ENCODE measurements around the gene HS1BP3. TPM values are rescaled to one million over a fixed set of nuclear protein-coding genes. Genes with fewer than 3 reads are reported as not detected.

HS1BP3 gene
- total and polyA plus RNA-seq, 9 of the 15 experiments (the other 6 are each of a cell fraction or from before 2014, with no cell fraction given) = 0.41 to 8.3 (median 5.9) TPM

GRCh38 chr2:20607446-20607845 is 43.5 kb downstream of the HS1BP3 start:
- Histone ChIP-seq H4K20me1 (replicated peaks; ENCODE audit: control insufficient read depth, insufficient read depth, low read length) (no peaks in the 10 kb centered on the region), H2AFZ (ENCODE audit: low read depth, low read length) (no peak overlapping the region), H3K9ac (ENCODE audit: insufficient read depth in 1 of 2, low read depth in 2 of 2, low read length in 2 of 2) (no peak overlapping the region), H3K79me2 (ENCODE audit: control insufficient read depth, insufficient read depth, low read length) (no peaks in the 10 kb centered on the region), H3K4me3 (no peak overlapping the region), H3K27me3 (ENCODE audit: control insufficient read depth in 2 of 2, insufficient read depth in 2 of 2, low read length in 2 of 2) (no peaks in the 10 kb centered on the region), H3K9me1 (ENCODE audit: control insufficient read depth, insufficient read depth, low read length) (no peaks in the 10 kb centered on the region), H3K36me3 (ENCODE audit: control insufficient read depth, insufficient read depth, low read length) (no peaks in the 10 kb centered on the region), H3K9me3 (replicated peaks; ENCODE audit: control insufficient read depth, insufficient read depth, low read depth, low read length) (no peaks in the 10 kb centered on the region), H3K4me2 (ENCODE audit: insufficient read depth, low read length) (no peak overlapping the region), H3K27ac (ENCODE audit: extremely low read depth, low read depth, low read length) (no peak overlapping the region), H3K4me1 (replicated peaks in 1 of 2; ENCODE audit: control insufficient read depth in 2 of 2, insufficient read depth in 2 of 2, low read length in 2 of 2) (peaks cover 7 to 23% of the 10 kb centered on the region in 2 experiments; a peak in 3 of 5 replicates)
- no peak for TF ChIP-seq POLR3G (IDR thresholded peaks at IDR 0.05; ENCODE audit: extremely low read depth, insufficient read length, insufficient replicate concordance)
- TF ChIP-seq RBM25 (IDR thresholded peaks at IDR 0.05; ENCODE audit: low read depth, low read length, severe bottlenecking) = peak; percentile 93
- no peak for TF ChIP-seq ZNF408 (CRISPR knock-in tag; IDR thresholded peaks at IDR 0.05; ENCODE audit: low read depth)
- 0 out of 3 replicates have a peak, but pooled peaks of 1 of the 2 experiments have one; percentile 24 for TF ChIP-seq CBX3 (IDR thresholded peaks at IDR 0.05; ENCODE audit: borderline replicate concordance in 1 of 2, low read length in 2 of 2)
- TF ChIP-seq MCM7 (IDR thresholded peaks at IDR 0.05) = no peak
- TF ChIP-seq ZC3H4 (CRISPR knock-in tag; IDR thresholded peaks at IDR 0.05; ENCODE audit: borderline replicate concordance) = no peak
- TF ChIP-seq TRIM28 (IDR thresholded peaks at IDR 0.05) = 0 out of 2 replicates have a peak, but pooled peaks have one; percentile 40
- 0 out of 4 replicates have a peak, but pooled peaks of 1 of the 2 experiments have one; percentile 15 for TF ChIP-seq KDM1A (IDR thresholded peaks at IDR 0.05)
- TF ChIP-seq, protein P1, sequence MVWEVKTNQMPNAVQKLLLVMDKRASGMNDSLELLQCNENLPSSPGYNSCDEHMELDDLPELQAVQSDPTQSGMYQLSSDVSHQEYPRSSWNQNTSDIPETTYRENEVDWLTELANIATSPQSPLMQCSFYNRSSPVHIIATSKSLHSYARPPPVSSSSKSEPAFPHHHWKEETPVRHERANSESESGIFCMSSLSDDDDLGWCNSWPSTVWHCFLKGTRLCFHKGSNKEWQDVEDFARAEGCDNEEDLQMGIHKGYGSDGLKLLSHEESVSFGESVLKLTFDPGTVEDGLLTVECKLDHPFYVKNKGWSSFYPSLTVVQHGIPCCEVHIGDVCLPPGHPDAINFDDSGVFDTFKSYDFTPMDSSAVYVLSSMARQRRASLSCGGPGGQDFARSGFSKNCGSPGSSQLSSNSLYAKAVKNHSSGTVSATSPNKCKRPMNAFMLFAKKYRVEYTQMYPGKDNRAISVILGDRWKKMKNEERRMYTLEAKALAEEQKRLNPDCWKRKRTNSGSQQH (CRISPR knock-in tag; IDR thresholded peaks at IDR 0.05) = no peak
- intact Hi-C loops (cut with micrococcal nuclease) = no loop called here
- ChIA-PET CTCF (ENCODE audit: low intra/inter-chr PET ratio) (no interaction called here), POLR2A (interaction anchor here (0.6 kb wide), 1 partner anchor 65 kb away, joined by 3 read pairs; no protein-coding TSS in a partner anchor)
- 8% methylated on average over 2 of the region's 2 CpGs for WGBS (ENCODE audit: insufficient coverage, low coverage, missing lambda C conversion rate)
- no peak for FAIRE-seq
- BruUV-seq (replicated peaks) = no TSS peak
- no peak for ATAC-seq
- in situ Hi-C loops (cut with MboI) = no loop called here
- no peak for DNase-seq (ENCODE audit: extremely low read depth in 1 of 4, low spot score in 3 of 4)
